ENCODE data around the gene SCEL.
"Not testable (repeated sequence)": the region's sequence is repeated elsewhere in the genome, so short reads cannot be mapped to it uniquely, and the experiment has no call there.

Gene SCEL

GRCh38 chr13:77511552-77511951, 24.0 kb upstream of the SCEL start:
- no peak for TF ChIP-seq CTCF (IDR thresholded peaks at IDR 0.05; ENCODE audit: low read length, missing control alignments)
- H3K4me3 ChIP-seq (replicated peaks; ENCODE audit: low read depth, low read length): no peak overlapping the region
- peak; percentile 33 for DNase-seq (ENCODE audit: low read depth)

DNA sequence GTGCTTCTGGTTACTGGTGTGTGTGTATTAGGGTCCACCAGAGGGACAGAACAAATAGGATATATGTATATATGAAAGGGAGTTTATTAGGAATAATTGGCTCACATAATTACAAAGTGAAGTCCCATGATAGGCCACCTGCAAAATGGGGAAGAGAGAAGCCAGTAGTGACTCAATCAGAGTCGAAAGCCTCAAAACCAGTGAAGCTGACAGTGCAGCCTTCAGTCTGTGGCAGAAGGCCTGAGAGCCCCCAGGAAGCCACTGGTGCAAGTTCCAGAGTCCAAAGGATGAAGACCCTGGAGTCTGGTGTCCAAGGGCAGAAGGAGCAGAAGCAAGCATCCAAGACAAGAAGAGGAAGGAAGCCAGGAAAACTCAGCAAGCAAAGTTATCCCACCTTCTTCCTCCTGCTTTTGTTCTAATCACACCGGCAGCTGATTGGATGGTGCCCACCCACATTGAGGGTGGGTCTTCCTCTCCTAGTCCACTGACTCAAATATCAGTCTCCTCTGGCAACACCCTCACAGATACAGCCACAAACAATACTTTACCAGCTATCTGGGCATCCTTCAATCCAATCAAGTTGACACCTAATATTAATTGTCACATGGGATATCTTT, 21.7 kb upstream of the SCEL start:
- no peak overlapping the region for H3K4me3 ChIP-seq (replicated peaks; ENCODE audit: low read depth, low read length)
- no peak for DNase-seq (ENCODE audit: low read depth)
- no peak for TF ChIP-seq CTCF (IDR thresholded peaks at IDR 0.05; ENCODE audit: low read length, missing control alignments)

DNA sequence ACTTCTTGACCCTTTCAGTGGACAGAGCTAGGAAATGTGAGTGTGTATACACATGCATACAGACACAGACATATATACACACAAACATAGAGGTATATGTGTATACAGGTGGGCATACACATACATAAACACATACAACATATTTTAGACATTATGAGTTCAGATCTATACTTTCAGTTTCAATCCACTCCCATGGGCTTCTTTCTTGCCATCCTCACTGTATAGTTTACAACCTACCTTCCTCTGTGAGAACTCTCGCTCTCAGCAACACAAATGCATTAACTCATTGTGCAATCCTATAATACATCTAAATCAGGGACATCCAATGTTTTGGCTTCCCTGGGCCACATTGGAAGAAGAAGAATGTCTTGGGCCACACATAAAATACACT, 21.2 kb upstream of the SCEL start:
- no peak for DNase-seq (ENCODE audit: low read depth)
- no peak for TF ChIP-seq CTCF (IDR thresholded peaks at IDR 0.05; ENCODE audit: low read length, missing control alignments)
- H3K4me3 ChIP-seq (replicated peaks; ENCODE audit: low read depth, low read length): no peak overlapping the region

- no peak overlapping the region for H3K4me3 ChIP-seq (replicated peaks; ENCODE audit: low read depth, low read length)
- no peak for DNase-seq (ENCODE audit: low read depth)
- TF ChIP-seq CTCF (IDR thresholded peaks at IDR 0.05; ENCODE audit: low read length, missing control alignments): no peak
Measured at GRCh38 chr13:77515785-77516184, 19.7 kb upstream of the SCEL start.

DNA sequence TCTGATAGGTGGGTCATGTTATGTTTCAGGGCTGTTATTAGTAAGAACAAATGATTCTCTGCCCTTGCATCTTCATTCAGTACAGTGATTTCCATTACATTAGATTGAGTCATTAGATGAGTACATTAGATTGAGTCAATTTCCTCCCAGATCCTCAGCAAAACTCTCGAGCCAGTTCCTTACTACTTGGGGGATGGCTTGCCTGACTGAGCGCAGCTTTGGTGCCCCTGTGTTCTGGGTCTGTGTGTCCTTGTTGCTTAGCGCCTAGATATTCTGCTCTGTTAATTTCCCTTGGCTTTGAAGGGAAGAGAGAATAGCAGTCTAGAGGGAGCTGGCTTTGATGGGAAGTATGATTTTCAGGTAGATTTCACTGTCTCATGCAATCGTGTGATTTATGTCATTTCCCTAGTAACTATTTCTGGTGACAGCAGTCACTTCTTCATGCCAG, 19.1 kb upstream of the SCEL start:
- no peak overlapping the region for H3K4me3 ChIP-seq (replicated peaks; ENCODE audit: low read depth, low read length)
- TF ChIP-seq CTCF (IDR thresholded peaks at IDR 0.05; ENCODE audit: low read length, missing control alignments): no peak
- peak; percentile 53 for DNase-seq (ENCODE audit: low read depth)

GRCh38 chr13:77518266-77518665, 17.2 kb upstream of the SCEL start:
- no peak for DNase-seq (ENCODE audit: low read depth)
- H3K4me3 ChIP-seq (replicated peaks; ENCODE audit: low read depth, low read length): no peak overlapping the region
- TF ChIP-seq CTCF (IDR thresholded peaks at IDR 0.05; ENCODE audit: low read length, missing control alignments): no peak

GRCh38 chr13:77519396-77519795, 16.1 kb upstream of the SCEL start:
- H3K4me3 ChIP-seq (replicated peaks; ENCODE audit: low read depth, low read length); DNase-seq (ENCODE audit: low read depth): not testable (repeated sequence)

All from fibroblast of pulmonary artery (primary cell).